Activated CD4-positive, alpha-beta T cell treated with anti-CD3 and anti-CD28 coated beads, Interleukin-2, amount 50 U/mL, for 1 hour (primary cell): ENCODE results near the gene MME.

Experiments used
- DNase-seq: peaks from one replicate; pipeline ENCODE4 v3.0.0-alpha.2; 2020

Gene MME

DNA sequence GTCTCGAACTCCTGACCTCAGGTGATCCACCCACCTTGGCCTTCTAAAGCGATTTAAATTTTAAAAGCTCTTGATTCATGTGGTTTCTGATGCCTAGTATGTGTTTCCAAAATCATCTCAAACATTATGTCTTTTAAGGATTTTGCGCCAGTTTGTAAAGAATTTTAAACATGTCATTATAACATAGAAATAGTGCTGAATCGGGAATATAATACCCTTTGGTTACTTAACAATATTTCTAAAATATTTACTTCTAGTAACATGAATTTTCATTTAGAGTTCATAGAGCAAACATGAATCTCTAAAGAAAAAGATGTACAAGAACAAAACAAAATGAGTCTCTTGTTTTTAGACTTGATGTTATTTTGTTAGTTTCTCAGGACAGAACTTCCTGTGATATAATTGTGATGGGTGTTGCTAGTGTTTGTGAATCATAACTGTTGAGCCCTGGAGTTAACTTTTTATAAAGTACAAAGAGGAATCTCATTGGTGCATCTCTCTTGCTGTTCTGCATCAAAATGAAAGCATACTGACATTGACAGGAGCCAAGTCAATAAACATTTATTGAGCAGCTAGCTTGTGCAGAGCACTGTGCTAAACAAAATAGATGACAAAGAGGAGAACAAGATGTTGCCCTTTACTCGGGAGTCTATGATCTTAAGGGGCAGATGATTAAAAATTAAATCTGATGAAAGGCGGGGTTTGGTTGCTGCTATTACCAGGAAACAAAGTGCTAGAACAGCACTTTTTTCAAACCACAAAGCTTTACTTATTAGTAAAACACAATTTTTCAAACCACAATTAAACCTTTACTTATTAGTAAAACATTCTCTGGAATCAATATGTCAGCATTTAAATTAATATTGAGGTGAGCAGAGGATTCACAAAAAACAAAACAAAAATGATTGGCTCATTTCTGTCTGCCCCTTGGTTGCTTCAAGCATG is 73.4 kb downstream of the MME start:
- DNase-seq = no peak

DNA sequence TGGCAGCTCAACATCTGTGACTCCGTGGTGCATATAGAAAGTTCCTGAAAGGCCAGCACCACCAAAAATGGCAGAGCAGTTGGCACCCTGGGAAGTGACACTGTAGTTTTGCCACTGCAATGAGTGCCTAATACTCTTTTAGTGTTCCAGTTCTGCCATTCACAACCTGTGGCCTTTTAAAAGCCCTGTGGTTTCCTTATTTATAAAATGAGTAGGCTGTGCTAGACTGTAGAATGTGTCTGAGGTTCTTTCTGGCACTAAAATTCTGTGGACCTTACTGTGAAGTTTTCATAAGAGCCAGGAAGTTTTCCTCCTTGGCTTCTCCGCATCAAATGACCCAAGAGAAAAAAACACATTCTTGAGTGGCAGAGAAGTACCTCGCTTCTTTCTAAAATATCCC is 74.1 kb downstream of the MME start:
- no peak for DNase-seq

DNA sequence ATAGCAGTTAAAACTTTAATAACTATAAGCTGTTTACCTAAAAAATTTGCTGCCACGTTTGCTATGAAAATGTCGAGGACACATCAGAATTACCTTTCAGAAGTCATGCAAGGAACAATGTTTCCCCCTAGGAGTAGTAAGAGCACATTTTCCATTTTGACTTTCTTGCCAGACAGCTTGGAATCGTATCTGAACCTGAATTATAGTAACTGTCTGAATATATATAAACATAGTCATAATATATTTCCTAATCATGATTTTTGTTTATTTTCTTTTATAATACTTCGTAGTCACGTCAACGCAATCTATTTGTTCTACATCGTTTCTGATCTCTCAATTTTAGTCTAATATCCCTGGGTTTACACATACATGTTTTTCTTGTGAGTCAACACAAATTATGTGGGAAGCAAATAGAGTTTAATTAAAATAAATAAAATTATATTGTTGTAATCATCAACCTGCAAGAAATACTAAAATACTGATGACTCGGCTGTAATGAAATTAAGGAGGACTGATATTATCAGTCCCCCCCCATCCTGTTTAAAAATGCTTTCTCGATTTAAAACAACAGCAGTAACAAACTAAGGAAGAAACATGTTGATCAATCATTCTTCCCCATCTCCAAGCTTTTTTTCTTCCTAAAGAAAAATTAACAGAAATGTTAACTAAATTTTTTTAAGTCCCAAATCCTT is 78.4 kb downstream of the MME start:
- no peak for DNase-seq

DNA sequence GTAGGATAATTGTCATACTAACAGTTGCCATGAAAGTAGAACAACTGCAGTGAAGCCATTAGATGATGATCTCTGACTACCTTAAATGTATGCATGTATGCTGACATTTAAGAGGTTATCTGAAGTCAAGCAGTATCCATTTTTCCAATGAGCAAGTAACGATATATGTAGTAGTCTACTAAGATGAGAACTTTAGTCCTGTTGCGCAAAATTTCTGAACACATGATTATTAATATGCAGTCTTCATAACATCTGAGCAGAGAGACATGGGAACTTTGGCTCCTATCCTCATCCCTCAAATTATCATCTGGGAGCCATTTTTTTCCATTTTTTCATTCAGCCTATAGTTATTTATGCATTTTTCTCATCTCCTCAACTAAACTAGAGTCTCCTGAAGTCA is 79.2 kb downstream of the MME start:
- no peak for DNase-seq

DNA sequence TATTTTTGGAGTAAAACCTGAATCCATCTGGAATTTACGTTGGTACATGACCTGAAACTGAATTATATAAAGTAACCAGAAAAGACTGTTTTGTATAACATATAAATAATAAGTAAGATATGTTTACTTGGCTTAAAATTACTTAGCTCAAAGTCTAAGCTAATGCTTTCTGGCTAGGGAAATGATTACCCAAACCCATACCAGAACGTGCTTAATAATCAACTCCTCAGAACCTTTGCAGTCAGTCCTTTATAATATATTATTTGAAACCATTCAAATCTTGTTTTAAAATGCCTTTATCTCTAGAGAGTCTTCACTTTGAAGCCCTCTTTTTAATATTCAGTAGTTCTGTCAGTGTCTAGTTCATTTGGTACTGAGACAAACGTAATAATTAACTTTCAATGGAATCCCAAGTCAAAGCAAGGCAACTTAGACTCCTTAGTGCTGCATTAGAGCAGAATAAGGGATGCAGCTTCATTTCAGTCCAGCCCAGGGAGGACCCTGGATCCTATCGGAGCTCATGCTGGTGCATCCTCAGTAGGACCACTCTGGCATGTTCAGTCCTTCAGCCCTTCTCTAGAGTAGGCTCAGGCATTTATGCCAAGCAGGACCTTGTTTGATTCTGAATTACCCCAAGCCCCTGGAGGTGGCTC is 81.6 kb downstream of the MME start:
- DNase-seq = no peak

DNA sequence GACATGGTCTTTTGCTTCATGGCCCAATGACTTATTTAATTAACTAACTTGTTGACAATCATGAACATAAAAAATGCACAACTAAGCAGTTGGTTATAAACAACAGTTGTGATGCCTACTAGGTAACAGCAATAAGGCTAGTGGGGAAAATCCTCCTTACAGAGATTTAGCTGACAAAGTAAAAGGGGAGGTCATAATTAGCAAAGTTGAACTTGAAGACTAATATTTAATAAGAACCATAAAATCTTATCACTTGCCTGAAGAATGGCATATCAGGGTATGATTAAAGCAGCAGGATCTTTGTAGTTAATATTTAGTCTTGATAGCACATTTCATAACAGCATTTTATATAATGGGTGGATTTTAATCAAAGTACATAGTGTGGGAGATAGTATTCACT is 84.2 kb downstream of the MME start:
- no peak for DNase-seq

DNA sequence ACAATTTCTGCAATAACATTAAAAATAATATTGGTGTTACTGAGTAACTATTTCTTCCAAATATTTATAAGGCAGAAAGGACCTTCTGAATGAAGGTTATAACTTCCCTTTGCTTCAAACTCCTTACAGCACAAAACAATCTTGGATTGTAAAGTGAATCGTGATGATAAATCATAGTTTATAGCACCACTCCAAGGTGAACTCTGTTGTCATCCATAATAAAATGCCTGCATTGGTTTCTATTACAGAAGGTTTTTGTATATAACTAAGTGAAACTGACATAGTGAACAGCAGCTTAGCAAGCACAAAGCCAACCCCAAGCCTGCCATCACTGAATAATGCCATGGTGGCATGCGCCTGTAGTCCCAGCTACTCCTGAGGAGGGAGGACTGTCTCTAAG is 86.3 kb downstream of the MME start:
- DNase-seq = no peak

DNA sequence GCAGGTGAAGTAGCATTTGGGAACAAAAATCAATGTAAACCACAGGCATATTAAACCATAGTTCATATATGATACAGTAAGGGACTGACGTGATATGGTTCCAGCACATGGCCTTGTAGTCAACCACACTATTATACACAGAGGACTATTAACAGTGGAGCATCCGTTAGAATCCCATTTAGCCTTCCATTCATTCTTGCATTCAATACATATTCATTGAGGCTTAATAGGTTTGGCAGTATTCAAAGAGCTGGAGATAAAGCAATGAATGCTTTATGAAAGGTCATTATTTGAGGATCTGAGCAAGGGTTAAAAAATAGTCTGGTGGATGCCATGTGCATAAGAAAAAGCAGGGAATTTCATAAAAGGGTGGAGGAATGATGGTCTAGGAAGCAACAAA is 89.1 kb downstream of the MME start:
- no peak for DNase-seq

DNA sequence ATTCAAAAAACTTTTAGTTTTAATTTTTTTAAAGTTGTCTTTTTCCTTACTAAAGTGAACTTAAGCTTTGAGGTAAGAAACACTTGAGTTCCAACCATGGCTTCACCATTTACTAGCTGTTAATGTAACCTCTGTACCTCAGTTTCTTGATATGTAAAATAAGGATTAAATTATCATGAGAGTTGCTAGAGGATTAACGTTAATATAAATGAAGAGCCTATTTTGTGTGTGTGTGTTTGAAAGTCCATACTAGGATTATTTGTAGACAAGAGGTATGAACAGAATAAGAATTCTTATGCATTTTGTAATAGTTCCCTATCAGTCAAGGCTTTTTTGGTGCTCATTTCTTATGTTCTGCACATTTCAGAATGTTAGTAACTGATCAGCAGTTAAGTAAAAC is 93.7 kb downstream of the MME start:
- DNase-seq = no peak

DNA sequence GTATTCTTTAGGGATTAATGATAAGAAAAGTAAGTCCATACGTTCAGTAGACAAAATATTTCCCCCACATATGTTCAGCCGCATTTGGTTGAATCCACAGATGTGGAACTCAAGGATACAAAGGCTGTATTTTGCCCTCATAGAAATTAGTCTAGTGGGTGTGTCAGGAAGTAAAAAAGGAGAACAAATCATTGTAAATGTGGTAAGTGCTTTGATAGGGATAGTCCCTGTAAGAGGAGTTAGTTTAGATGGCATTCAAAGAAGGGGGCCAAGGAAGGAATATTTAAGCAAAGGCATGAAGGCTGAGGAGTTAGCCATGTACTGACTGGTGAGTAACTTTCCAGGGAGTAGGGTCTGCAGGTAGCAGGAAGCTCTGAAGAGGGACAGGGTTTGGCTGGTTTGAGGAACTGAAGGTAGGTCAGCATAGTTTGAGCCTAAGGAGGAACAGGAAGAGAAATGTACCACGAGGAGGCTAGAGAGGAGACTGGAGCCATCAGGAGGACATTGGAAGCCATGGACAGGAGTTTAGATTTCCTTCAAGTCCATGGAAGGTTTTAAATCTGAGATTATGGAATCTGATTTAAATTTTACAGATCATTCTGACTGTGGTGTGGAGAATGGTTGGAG is 98.8 kb downstream of the MME start:
- no peak for DNase-seq

GRCh38 chr3:155179437-155179827 is 99.3 kb downstream of the MME start:
- no peak for DNase-seq

DNA sequence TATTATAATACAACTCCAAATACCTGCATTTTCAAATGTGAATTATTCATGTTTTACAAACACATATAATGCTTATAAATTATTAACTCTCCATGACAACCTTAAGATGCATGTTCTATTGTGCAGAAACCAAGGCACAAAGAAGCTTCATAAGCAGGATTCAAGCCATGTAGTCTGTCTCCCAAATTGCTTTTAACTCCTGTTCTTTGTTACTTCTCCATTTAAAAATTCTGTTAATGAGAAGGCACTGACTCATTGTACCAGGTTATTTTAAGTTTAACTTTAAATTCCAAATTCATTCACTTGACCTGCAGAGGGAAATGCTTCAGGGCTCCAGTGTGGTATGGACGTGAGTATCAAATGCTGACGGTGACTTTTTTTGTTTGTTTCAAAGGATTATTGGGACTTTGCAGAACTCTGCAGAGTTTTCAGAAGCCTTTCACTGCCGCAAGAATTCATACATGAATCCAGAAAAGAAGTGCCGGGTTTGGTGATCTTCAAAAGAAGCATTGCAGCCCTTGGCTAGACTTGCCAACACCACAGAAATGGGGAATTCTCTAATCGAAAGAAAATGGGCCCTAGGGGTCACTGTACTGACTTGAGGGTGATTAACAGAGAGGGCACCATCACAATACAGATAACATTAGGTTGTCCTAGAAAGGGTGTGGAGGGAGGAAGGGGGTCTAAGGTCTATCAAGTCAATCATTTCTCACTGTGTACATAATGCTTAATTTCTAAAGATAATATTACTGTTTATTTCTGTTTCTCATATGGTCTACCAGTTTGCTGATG is 100.0 kb downstream of the MME start:
- no peak for DNase-seq

DNA sequence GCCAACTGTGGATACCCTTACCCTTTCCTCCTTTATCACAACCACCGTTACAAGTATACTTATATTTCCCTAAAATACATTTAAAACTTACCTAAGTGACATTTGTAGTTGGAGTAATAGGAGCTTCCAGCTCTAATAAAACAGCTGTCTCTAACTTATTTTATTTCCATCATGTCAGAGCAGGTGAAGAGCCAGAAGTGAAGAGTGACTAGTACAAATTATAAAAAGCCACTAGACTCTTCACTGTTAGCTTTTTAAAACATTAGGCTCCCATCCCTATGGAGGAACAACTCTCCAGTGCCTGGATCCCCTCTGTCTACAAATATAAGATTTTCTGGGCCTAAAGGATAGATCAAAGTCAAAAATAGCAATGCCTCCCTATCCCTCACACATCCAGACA is 102.3 kb downstream of the MME start:
- no peak for DNase-seq

DNA sequence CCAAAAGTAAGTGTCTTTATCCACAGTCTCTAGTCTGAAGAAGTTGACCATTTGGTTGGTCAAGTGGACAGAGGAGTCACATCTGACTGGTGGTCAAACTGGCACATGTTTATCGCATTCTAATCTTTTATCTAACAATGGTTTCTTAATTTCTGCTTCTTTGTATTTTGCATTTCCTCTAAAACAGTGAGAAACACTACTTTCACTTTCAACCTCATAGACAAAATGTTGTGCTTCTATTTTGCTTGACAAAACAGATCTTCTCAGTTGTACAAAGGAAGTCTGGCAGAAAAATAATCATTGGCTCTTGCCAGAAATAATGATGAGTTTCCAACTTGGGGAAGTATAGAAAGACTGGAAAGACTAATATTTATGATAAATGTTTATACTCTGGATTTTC is 103.9 kb downstream of the MME start:
- no peak for DNase-seq

- DNase-seq = no peak
Observed at GRCh38 chr3:155185631-155186071, 105.5 kb downstream of the MME start.

- DNase-seq = no peak
Observed at GRCh38 chr3:155188031-155188430, 107.9 kb downstream of the MME start.

DNA sequence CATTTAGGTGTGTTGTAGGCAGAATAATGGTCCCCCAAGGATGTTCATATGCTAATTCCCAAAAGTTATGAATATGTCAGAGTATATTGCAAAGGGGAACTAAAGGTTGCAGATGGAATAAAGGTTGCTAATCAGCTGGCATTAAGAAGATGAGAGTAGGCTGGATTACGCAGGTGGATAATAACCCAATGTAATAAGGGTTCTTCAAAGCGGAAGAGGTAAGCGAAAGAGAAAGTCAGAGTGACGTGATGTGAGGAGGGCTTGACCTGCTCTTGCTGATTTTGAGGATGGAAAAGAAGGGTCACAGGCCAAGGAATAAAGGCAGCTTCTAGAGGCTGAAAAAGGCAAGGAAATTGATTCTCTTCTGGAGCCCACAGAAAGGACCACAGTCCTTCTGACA is 109.4 kb downstream of the MME start:
- no peak for DNase-seq

DNA sequence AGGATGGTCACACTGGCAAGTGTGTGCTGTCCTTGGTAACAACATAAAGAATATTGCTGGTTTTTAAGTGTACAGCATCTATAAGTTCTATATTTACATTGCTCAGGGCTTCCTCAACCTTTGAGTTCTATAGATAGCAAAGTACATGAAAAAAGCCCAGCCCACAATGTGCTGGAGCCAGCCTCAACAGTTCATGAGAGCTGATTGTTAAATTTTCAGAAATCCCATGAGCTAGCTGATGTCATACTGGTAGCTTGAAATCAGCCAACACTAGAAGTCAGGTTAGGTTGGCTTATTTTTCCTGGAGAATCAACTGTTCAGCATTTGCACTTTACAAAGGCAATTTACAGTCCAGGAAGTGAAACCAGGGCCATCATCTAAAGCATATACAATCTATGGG is 110.6 kb downstream of the MME start:
- no peak for DNase-seq

DNA sequence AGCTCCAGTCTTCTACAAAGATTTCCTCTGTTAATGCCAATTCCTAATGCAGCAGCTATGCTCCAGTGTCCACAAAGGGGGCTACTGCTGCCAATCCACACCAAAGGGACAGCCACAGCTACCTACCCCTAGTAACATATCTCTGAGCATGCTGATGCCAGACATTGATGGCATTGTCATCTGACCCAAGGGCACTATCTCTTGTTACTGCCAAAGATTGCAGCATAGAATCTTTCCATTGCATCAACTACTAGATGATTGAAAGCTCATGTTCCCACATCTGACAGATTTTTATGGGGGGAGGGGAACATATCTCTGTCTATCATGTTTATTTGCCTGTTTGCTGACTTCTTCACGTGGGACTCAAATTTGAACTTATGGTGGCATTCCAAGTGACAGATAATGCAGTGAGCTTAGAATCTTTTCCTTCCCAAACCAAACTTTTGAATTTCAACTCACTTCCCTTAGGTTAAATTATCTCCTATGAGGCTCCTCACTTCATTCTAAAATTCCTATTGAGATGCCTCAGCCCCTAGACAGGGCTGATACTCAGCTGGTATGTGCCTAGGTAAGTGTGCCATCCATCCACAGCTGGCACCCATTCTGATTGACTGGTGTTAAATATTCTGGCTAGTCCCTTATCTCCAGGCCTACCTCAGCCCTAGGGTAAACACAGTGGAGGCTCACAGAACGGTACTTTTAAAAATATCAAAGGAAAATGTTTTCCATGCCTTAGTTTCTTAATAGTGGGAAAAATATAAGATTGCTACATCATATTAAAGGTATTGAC is 113.0 kb downstream of the MME start:
- DNase-seq = no peak

- no peak for DNase-seq
Observed at GRCh38 chr3:155193868-155194267, 113.7 kb downstream of the MME start.
